ENCODE measurements around the gene GUSB.

DNA sequence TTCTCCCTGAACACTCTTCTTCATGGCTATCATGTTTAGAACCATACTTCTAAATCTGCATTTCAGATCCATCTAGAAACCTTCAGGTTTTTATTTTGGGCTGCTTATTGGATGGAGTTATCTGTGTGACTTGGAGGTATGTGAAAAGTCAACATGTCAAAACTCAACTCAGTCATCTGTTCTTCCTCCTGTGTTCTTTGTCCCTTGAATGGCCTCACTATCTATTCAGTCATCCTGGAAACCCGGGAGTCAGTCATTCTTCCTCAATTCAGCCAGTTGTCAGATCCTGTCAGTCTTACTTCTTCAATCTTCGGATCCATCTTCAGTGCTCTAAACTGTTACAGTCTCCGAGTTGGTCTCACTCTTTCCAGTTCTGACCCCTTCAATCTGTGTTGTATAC, 57.0 kb downstream of the GUSB start:
- TF ChIP-seq TAF1 (IDR thresholded peaks at IDR 0.05; ENCODE audit: low read depth, low read length): no peak
- TF ChIP-seq POLR2AphosphoS5 (IDR thresholded peaks at IDR 0.05; ENCODE audit: low read depth, low read length): no peak
- no peak for TF ChIP-seq POLR2A (IDR thresholded peaks at IDR 0.05; ENCODE audit: low read depth, low read length)
